Measurements from ENCODE around the gene NGB.

Gene NGB

DNA sequence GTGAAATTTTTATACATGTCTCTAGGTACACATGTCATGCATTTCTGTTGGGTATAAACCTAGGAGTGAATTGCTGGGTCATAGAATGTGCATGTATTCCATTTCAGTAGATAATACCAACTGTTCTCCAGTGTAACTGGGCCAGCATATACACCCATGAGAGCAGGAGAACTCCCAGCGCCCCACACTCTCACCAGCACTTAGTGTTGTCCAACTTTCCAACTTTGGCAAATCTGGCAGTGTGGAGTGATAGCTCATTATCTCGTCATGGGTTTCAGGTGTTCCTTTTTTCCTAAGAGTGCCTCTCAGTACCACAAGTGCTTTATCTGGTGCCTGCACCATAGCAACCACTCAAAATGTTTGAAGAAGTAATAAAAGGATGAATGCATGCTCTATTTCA lies 40.1 kb downstream of the NGB start:
- DNase-seq (ENCODE audit: low spot score) = no peak

DNA sequence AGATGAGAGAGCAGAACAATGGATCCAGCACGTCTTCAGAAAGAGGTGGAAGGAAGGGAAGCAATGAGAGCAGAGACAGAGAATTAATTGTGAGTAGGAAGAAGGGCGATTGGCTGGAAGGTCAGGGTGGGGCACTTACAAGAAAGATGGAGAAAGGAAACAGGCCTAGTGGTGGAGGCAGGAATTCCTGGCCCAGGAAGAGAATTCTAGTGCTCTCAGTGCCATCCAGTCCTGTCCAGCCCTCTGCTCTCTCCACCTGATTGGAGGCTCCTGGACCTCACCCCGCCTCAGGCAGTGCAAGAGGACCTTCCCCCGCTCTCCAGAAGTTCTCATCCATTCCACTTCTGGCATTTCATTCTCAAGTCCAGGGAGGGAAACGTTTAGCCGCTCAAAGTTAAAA lies 43.0 kb downstream of the NGB start:
- DNase-seq (ENCODE audit: low spot score) = no peak

DNA sequence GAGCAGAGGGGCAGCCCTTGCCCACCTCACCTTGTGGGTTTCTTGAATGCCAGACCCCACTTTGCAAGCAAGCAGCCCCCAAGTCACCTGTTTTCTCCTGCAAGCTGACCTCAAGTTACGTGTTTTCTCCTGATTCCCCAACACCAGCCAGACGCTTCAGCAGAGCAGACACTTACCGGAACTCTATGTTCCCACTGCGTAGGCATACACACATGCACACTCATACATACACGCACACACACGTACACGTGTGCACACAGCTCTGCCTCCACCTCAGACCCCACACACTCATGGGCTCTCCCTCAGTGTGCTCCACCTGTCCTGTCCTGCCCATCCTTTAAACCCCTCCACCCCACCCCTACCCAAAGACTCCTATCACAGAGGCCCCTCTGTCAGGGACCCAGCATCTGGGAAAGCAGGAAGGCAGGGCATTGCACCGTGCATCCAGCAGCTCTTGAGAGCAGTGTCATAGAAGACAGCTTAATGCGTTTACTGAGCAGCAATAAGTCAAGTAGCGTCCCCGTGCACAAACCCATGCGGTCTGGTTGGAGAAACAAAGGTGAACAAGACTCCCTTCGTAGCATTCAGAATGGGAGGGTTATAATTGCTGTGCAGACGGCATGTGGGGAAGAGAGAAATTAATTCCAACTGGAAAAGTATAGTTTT lies 45.0 kb downstream of the NGB start:
- no peak for DNase-seq (ENCODE audit: low spot score)

DNA sequence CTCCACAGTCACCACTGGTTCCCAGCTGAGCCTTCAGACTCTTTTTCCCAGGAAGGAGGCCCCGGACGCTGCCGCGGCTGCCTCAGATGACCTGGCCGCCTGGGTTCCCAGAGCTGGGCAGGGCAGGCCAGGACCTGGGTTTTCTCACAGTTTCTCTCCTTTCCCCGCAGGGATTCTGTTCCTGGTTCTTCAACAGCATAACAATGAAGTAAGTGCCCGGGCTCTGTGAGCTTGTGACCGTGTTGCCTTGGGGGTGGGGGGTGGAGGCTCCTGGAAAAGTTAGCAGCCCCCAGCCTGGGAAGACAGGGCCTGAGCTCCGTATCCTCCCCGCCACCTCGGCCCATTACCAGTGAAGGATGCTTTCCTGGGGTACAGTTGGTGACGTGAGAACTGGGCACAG lies 45.8 kb downstream of the NGB start:
- no peak for DNase-seq (ENCODE audit: low spot score)

DNA sequence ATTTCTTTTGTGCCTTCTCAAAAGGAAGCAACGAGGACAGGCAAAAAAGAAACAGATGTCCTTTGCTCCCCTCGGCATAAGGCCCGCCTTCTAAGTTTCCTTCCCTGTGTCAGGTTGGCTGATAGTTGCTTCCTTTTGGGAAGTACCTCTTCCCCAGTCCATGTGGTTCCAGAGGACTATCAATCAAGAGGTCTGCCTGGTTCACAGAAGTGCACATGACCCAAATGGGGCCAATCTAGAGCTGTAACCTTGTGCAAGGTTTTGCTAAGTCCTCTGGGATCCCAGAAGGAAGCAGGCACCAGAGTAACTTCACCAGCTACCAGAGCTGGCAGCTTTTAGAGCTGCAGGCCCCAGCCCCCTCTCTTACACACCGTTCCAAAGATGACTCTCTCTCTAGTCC lies 46.8 kb downstream of the NGB start:
- DNase-seq (ENCODE audit: low spot score) = no peak

DNA sequence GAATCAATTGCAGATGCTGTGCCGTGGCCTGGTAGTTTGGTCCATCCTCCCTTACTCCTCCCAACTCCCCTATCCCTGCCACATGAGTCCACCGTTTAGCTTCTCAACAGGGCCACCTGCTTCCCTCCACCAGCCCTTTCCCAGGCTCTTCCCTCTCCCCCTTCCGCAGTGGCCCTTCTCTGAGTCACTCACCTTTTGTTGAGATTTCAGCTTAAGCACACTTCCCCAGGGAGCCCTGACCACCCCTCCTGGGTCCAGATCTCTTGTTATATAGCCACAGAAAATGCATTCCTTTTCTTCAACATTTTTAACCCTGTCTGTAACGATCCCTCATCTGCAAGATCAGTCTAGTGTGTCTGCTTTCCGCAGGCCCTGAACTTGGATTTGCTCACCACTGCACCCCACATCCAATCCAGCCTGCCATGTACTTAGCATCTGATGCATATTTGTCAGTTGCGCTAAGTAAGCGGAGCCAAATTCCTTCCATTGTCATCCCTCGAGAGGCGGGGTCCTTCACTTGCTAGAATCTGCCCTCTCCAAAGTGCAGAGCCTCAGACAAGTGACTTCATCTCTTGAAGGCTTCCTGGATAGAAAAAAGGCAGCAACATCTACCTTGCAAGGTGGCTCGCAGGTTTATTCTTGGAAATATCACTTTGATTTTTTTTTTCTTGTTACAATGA lies 48.3 kb downstream of the NGB start:
- no peak for DNase-seq (ENCODE audit: low spot score)

DNA sequence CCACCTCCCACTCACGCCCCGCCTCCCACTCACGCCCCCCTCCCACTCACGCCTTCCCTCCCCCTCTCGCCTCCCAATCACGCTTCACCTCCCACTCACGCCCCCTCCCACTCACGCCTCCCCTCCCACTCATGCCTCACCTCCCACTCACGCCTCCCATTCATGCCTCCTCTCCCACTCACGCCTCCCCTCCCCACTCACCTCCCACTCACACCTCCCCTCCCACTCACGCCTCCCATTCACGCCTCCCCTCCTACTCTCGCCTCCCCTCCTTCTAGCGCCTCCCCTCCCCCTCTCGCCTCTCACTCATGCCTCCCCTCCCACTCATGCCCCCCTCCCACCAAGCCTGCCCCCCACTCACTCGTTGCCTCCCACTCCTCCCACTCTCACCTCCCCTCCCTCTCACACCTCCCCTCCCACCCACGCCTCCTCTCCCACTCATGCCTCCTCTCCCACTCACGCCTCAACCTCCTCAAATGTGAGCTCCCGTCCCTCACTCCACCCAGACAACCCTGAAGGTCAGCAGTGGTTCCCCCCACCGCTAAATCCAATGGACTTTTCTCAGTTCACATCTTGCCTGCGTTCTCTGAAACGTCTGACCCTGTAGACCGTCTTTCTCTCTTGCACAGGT lies 49.6 kb downstream of the NGB start:
- no peak for DNase-seq (ENCODE audit: low spot score)

DNA sequence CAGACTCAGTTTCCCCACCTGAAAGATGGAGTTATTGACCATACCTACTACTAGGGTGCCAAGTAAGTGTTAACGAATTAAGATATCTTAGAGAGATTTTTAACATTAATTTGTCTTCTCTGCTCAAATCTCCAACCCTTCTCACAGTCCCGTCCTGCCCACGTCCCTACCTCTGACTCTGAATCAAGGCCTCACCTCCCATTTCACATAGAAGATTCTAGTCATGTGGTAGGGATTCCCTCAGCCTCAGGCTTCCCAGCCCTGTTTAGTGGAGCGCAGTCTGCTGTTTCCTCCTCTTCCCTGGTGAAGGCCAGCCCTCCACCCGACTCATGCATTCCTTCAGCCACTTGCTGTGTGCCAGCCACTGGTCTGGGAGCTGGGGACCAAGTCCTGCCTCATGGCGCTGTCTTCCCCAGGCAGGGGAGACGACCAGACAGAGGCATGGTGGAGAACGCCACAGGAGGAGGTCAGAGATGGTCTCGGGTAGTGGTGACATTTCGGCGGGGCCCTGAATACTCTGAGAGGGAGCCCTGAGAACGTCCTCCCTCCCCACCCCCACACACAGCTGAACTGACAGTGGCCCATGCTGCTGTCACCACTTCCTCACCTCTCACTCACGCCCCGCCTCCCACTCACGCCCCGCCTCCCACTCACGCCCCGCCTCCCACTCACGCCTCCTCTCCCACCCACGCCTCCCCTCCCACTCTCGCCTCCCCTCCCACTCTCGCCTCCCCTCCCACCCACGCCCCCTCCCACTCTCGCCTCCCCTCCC lies 50.6 kb downstream of the NGB start:
- DNase-seq (ENCODE audit: low spot score) = no peak

DNA sequence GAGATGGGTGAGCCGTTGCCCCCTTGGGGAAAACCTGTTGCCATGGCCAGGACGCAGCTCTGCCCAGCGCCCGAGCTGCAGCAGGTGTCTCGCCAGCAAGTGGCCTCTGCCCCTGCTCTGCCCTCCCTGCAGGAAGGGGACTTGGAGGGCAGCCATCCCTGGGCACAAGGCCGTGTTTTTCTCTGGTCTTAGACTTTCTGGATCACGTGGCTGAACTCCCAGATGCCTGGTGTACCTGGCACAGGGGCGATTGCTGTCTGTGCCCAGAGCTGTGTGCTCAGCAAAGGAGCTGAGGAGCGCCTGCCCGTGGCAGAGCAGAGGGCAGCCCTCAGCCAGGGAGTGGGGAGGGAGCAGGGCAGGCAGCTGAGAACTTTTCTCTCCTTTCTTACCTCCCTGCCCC lies 51.4 kb downstream of the NGB start:
- DNase-seq (ENCODE audit: low spot score) = no peak

DNA sequence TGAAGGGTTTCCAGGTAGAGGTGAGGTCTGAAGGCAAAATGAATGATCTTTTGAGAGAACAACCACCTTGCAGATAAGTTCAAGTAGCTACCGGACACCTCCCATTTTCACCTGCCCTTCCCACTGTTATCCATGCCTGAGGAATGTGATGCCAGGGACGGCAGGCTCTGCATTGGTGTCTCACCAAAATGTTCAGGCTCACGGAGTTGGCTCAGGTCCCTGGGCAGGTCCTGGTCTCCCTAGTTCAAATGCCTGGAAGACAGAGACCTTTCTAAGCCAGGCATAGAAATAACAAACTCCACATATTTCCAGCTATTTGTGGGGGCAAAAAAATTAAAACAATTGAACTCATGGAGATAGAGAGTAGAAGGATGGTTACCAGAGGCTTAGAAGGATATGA lies 53.5 kb downstream of the NGB start:
- DNase-seq (ENCODE audit: low spot score) = no peak

All from left forelimb (tissue), 1 donor.